Body of pancreas (tissue), 4 donors: ENCODE results near the gene THRA. TPM values are rescaled to one million over a fixed set of nuclear protein-coding genes. Genes with fewer than 3 reads are reported as not detected.
A peak's percentile ranks its signal among the peaks of the same experiment; 100 is the strongest.

Source experiments
- ATAC-seq: fragments of 150-250 bp; one replicate; pipeline ENCODE4 v1.9.1; 2016
- DNase-seq, 4 donors: peaks; one replicate each; pipeline ENCODE4 v3.0.0-alpha.2; 2019
- H3K27ac ChIP-seq, 4 donors: fragments of 200-600 bp; sonication (generic); 1 replicate in 3 of 4; 2 replicates in 1 of 4; pipeline versions ENCODE4 v1.5.1 to v1.6.1; 2016 to 2019; ENCODE audit warnings: mild to moderate bottlenecking in 1 of 4, mixed read lengths in 1 of 4, moderate library complexity in 1 of 4
- H3K27me3 ChIP-seq, 2 donors: fragments of 200-600 bp; sonication (generic); one replicate each; pipeline ENCODE4 v1.6.0; 2016; ENCODE audit warnings: mild to moderate bottlenecking in 1 of 2
- H3K36me3 ChIP-seq, 2 donors: fragments of 200-600 bp; sonication (generic); replicated peaks in 1 of 2; 2 replicates each; pipeline ENCODE4 v1.5.1; 2016; ENCODE audit warnings: low read depth in 2 of 2; ENCODE audit not compliant: insufficient read depth in 1 of 2
- H3K4me1 ChIP-seq: fragments of 200-600 bp; sonication (generic); one replicate; pipeline ENCODE4 v1.6.0; 2016
- H3K4me3 ChIP-seq, 2 donors: fragments of 200-600 bp; sonication (generic); 1 replicate in 1 of 2; 2 replicates in 1 of 2; pipeline ENCODE4 v1.5.1; 2016 to 2019
- H3K9me3 ChIP-seq, 3 donors: fragments of 200-600 bp; sonication (generic); 1 replicate in 2 of 3; 2 replicates in 1 of 3; pipeline ENCODE4 v1.5.1; 2016
- CTCF ChIP-seq, 7 experiments: fragments of 450-650 bp in 4 of 7; fragments of 200-600 bp in 3 of 7; sonication (generic) in 3 of 7; IDR thresholded peaks; one replicate each; pipeline ENCODE4 v1.5.1; 2016 to 2019; ENCODE audit warnings: antibody characterized with exemption in 7 of 7
- POLR2A ChIP-seq, 3 donors: fragments of 450-650 bp; IDR thresholded peaks; one replicate each; pipeline ENCODE4 v1.6.1; 2016; ENCODE audit warnings: antibody characterized with exemption in 3 of 3, mild to moderate bottlenecking in 2 of 3
- WGBS, 2 donors: methylation state at CpG; one replicate each; pipeline ENCODE4 v1.1.5; 2017; 5-methylcytosine and 5-hydroxymethylcytosine counted together
- intact Hi-C: fragments of 100-400 bp; cut with DNase I; formaldehyde crosslinking; loops from one replicate; pipeline ENCODE4 v1.15.1; 2023
- total RNA-seq, 2 donors: library from RNA; depleted of rRNA; stranded (reverse); fragments of >200 nt; gene quantifications; one replicate each; pipeline ENCODE4 v1.1.0, GENCODE V29; 2016

THRA gene
- total RNA-seq = 10 to 100 TPM; 37.9 to 61.6 TPM

GRCh38 chr17:40062329-40063186, at the start of gene THRA:
THRA (plus strand) TSS chr17:40062965; CDS start chr17:40074489, 11,524 bp downstream.
- H3K4me3 ChIP-seq = peak within 1 kb of the TSS; percentile 94
- no peaks in the 10 kb centered on the region for H3K36me3 ChIP-seq
- H3K27me3 ChIP-seq = no peaks in the 10 kb centered on the region
- peak within 1 kb of the TSS; percentile 96 to 98 (median 96) for H3K27ac ChIP-seq
- 0% methylated on average over 19 to 35 of the region's 83 CpGs for WGBS, 2 donors
- peak; percentile 72 to 84 (median 76) for DNase-seq
- TF ChIP-seq CTCF (IDR thresholded peaks at IDR 0.05) (peak in 6 of 7 experiments; percentile 8 to 54 (median 31)), POLR2A (IDR thresholded peaks at IDR 0.05) (no peak)
- ATAC-seq = peak; percentile 86
- peaks cover 39% of the 10 kb centered on the region for H3K4me1 ChIP-seq
- intact Hi-C loops = no loop called here
- H3K9me3 ChIP-seq = no peaks in the 10 kb centered on the region

- Histone ChIP-seq H3K4me1 (peaks cover 18% of the 10 kb centered on the region), H3K27me3 (no peaks in the 10 kb centered on the region), H3K9me3 (no peaks in the 10 kb centered on the region), H3K27ac (peak overlapping the region in 3 of 4 donors; percentile 42 to 57 (median 57)), H3K36me3 (peaks cover 0 to 1% of the 10 kb centered on the region in 2 donors), H3K4me3 (no peak overlapping the region)
- no peak for TF ChIP-seq CTCF (IDR thresholded peaks at IDR 0.05)
- TF ChIP-seq POLR2A (IDR thresholded peaks at IDR 0.05) = no peak
- DNase-seq = peak; percentile 40 to 68 (median 50)
- WGBS, 2 donors = 13 to 25% methylated on average over 4 to 18 of the region's 18 CpGs
- peak; percentile 50 for ATAC-seq
- intact Hi-C loops = loop anchor here (10.0 kb wide), 2 partner anchors 150 to 280 kb away; no protein-coding TSS in a partner anchor
These were observed 48.3 kb upstream of the THRA start for GRCh38 chr17:40014375-40014980.

- Histone ChIP-seq H3K4me3 (no peak within 1 kb of the TSS), H3K36me3 (peaks cover 0 to 4% of the 10 kb centered on the region in 2 donors), H3K27me3 (no peaks in the 10 kb centered on the region), H3K4me1 (peaks cover 18% of the 10 kb centered on the region), H3K9me3 (no peaks in the 10 kb centered on the region), H3K27ac (peak within 1 kb of the TSS; percentile 26 to 57 (median 50))
- DNase-seq (peak in 2 of 4 donors; percentile 53 to 55), ATAC-seq (no peak)
- intact Hi-C loops = loop anchor here (10.0 kb wide), 2 partner anchors 150 to 280 kb away; no protein-coding TSS in a partner anchor
- 39 to 43% methylated on average over 12 to 20 of the region's 20 CpGs for WGBS, 2 donors
- TF ChIP-seq POLR2A (IDR thresholded peaks at IDR 0.05) (no peak), CTCF (IDR thresholded peaks at IDR 0.05) (no peak)
These were observed 47.5 kb upstream of the THRA start, which contains the start of gene CSF3 for GRCh38 chr17:40015005-40015997. CSF3 (plus strand) TSS chr17:40015440; CDS start chr17:40015475, 35 bp downstream.
